HepG2 (cell line): ENCODE measurements around the gene COL27A1. TPM values are rescaled to one million over a fixed set of nuclear protein-coding genes. Genes with fewer than 3 reads are reported as not detected.

Source experiments
- ASH2L ChIP-seq: fragments of 300-600, 200-600 bp; sonication (generic); IDR thresholded peaks from 2 replicates; pipeline ENCODE4 v1.7.0; 2017; ENCODE audit warnings: low read depth, mild to moderate bottlenecking, moderate library complexity, mixed read lengths, low read length; ENCODE audit not compliant: insufficient read length
- ATM ChIP-seq: fragments of 450-650 bp; IDR thresholded peaks from 2 replicates; pipeline ENCODE4 v1.7.1; 2017; ENCODE audit warnings: mild to moderate bottlenecking, borderline replicate concordance
- CCDC6 ChIP-seq: sonication (generic); formaldehyde crosslinking; IDR thresholded peaks from 2 replicates; pipeline ENCODE4 v1.8.1; 2022; ENCODE audit warnings: mild to moderate bottlenecking, missing genetic modification reagents, moderate library complexity
- DMAP1 ChIP-seq: IDR thresholded peaks from 2 replicates; pipeline ENCODE4 v1.6.1; 2016
- HMG20A ChIP-seq: IDR thresholded peaks from 2 replicates; pipeline ENCODE4 v1.6.1; 2016; ENCODE audit warnings: borderline replicate concordance
- HNRNPUL1 ChIP-seq: fragments of 200-400 bp; formaldehyde crosslinking; IDR thresholded peaks from 2 replicates; pipeline ENCODE4 v1.6.1; 2017; ENCODE audit warnings: low read depth, mild to moderate bottlenecking, low read length, moderate library complexity
- HOXA3 ChIP-seq: sonication (generic); formaldehyde crosslinking; IDR thresholded peaks from 2 replicates; pipeline ENCODE4 v1.5.0; 2020; ENCODE audit warnings: missing genetic modification reagents
- SKI ChIP-seq: fragments of 450-650 bp; IDR thresholded peaks from one replicate; pipeline ENCODE4 v1.6.1; 2018; ENCODE audit warnings: mild to moderate bottlenecking; ENCODE audit not compliant: partially characterized antibody
- SMAD1 ChIP-seq: sonication (generic); formaldehyde crosslinking; IDR thresholded peaks from 2 replicates; pipeline ENCODE4 v1.4.0; 2020; ENCODE audit warnings: missing genetic modification reagents, low read depth, mild to moderate bottlenecking, borderline replicate concordance
- SP1 ChIP-seq, 2 experiments: fragments of 450-650 bp in 1 of 2; sonication (generic) in 1 of 2; formaldehyde crosslinking in 1 of 2; IDR thresholded peaks; 2 replicates each; pipeline versions ENCODE4 v1.4.0 to v1.6.1; 2016 to 2020; ENCODE audit warnings: missing genetic modification reagents in 1 of 2
- ZNF333 ChIP-seq: sonication (generic); formaldehyde crosslinking; IDR thresholded peaks from 2 replicates; pipeline ENCODE4 v1.4.0; 2020; ENCODE audit warnings: mild to moderate bottlenecking, missing genetic modification reagents, borderline replicate concordance
- ZNF556 ChIP-seq: sonication (generic); formaldehyde crosslinking; IDR thresholded peaks from 2 replicates; pipeline ENCODE4 v1.4.0; 2020; ENCODE audit warnings: mild to moderate bottlenecking, missing genetic modification reagents, borderline replicate concordance
- ZNF768 ChIP-seq: sonication (generic); formaldehyde crosslinking; IDR thresholded peaks from 2 replicates; pipeline ENCODE4 v1.4.0; 2020; ENCODE audit warnings: missing genetic modification reagents
- ZSCAN20 ChIP-seq: sonication (generic); formaldehyde crosslinking; IDR thresholded peaks from 2 replicates; pipeline ENCODE4 v1.4.0; 2020; ENCODE audit warnings: missing genetic modification reagents, mild to moderate bottlenecking, borderline replicate concordance
- polyA plus RNA-seq, 8 experiments: library from polyadenylated mRNA; depleted of rRNA in 3 of 8; stranded (reverse) in 7 of 8; unstranded in 1 of 8; fragments of >200 nt; fragmentation: Illumina TruSeq in 4 of 8; extraction: Trizol in 4 of 8; gene quantifications; 2 replicates each; pipeline versions ENCODE4 v1.2.1 to v1.2.3, GENCODE V29; 2011 to 2016; ENCODE audit warnings: low read depth in 4 of 8, missing spikeins in 1 of 8, mixed read lengths in 1 of 8; ENCODE audit not compliant: insufficient read depth in 1 of 8
- total RNA-seq, 5 experiments: library from RNA; depleted of rRNA; stranded (reverse); fragments of >200 nt; fragmentation: Illumina TruSeq; extraction: Trizol; gene quantifications; 2 replicates each; pipeline ENCODE4 v1.2.3, GENCODE V29; 2016; ENCODE audit warnings: low read depth in 1 of 5
- TF ChIP-seq, protein P1 (sequence below): fragments of 450-650 bp; IDR thresholded peaks from 2 replicates; pipeline ENCODE4 v1.6.1; 2016
- TF ChIP-seq, protein P2 (sequence below): sonication (generic); formaldehyde crosslinking; IDR thresholded peaks from 2 replicates; pipeline ENCODE4 v1.4.0; 2020; ENCODE audit warnings: mild to moderate bottlenecking, missing genetic modification reagents, borderline replicate concordance
- TF ChIP-seq, protein P3 (sequence below): sonication (generic); formaldehyde crosslinking; IDR thresholded peaks from 2 replicates; pipeline ENCODE4 v1.4.0; 2020; ENCODE audit warnings: missing genetic modification reagents
- TF ChIP-seq, protein P4 (sequence below): sonication (generic); formaldehyde crosslinking; IDR thresholded peaks from 2 replicates; pipeline ENCODE4 v1.5.0; 2020; ENCODE audit warnings: missing genetic modification reagents
- TF ChIP-seq, protein P5 (sequence below): IDR thresholded peaks from 2 replicates; pipeline ENCODE4 v1.6.1; 2016; ENCODE audit warnings: missing compliant biosample characterization, missing genetic modification reagents, borderline replicate concordance

The COL27A1 gene
- total and polyA plus RNA-seq, 2 of the 13 experiments (the other 11 are each of a cell fraction or from before 2014, with no cell fraction given) = 71.3 to 89.1 TPM

DNA sequence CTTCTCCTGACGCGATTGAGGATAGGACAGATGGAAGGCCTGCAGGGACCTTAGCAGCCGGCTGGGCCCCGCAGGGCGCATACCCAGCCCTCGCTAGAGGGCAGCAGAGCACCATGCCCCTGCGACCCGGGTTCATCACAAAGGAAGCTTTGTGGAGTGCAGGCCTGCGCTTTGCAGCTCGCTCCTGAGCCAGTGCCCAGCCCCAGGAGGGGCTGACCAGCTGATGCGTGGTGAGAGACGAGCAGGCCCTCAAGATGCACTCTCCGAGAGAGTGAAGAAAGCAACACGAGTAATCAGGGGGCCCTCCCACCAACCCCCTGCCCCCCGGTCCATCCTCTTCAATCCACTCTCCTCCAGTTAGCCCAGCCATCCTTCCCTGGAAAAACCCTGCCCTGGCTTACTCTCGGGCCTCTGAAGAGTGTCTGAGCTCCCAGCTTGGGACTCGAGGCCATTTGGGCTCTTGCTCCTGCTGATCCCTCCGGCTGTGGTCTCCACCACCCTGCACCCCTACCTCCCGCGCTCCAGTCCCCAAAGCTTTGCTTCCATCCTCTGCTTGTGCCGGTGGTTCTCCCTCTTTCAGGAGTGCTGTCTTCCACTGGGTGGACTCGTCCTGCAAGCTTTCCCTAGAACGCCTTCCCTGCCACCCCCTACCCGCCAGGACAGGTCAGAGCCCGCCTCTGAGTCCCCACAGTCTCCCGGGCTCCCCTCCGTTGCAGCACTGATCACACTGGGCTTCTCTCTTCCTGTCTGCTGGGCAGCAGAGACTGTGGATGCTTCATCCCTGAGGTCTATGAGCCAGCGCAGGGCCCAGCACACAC lies 47.1 kb upstream of the COL27A1 start (continued):
- TF ChIP-seq, protein P1, sequence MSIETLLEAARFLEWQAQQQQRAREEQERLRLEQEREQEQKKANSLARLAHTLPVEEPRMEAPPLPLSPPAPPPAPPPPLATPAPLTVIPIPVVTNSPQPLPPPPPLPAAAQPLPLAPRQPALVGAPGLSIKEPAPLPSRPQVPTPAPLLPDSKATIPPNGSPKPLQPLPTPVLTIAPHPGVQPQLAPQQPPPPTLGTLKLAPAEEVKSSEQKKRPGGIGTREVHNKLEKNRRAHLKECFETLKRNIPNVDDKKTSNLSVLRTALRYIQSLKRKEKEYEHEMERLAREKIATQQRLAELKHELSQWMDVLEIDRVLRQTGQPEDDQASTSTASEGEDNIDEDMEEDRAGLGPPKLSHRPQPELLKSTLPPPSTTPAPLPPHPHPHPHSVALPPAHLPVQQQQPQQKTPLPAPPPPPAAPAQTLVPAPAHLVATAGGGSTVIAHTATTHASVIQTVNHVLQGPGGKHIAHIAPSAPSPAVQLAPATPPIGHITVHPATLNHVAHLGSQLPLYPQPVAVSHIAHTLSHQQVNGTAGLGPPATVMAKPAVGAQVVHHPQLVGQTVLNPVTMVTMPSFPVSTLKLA = no peak
- TF ChIP-seq ZNF333 (CRISPR knock-in tag) (no peak), ZNF556 (CRISPR knock-in tag) (no peak), DMAP1 (peak; percentile 49; the same call in 1 of the 2 replicates), ASH2L (no peak), HOXA3 (CRISPR knock-in tag) (peak; percentile 67; the same call in 1 of the 2 replicates), SKI (peak; percentile 15), SP1 (IDR thresholded peaks at IDR 0.05) (no peak), SP1 (CRISPR knock-in tag; IDR thresholded peaks at IDR 0.05) (no peak), ATM (no peak), SMAD1 (no peak), HMG20A (peak; percentile 29; the same call in 1 of the 2 replicates), CCDC6 (CRISPR knock-in tag) (peak; percentile 63; the same call in 1 of the 2 replicates), ZSCAN20 (CRISPR knock-in tag) (no peak), ZNF768 (CRISPR knock-in tag) (no peak), HNRNPUL1 (no peak)
- TF ChIP-seq, protein P2, sequence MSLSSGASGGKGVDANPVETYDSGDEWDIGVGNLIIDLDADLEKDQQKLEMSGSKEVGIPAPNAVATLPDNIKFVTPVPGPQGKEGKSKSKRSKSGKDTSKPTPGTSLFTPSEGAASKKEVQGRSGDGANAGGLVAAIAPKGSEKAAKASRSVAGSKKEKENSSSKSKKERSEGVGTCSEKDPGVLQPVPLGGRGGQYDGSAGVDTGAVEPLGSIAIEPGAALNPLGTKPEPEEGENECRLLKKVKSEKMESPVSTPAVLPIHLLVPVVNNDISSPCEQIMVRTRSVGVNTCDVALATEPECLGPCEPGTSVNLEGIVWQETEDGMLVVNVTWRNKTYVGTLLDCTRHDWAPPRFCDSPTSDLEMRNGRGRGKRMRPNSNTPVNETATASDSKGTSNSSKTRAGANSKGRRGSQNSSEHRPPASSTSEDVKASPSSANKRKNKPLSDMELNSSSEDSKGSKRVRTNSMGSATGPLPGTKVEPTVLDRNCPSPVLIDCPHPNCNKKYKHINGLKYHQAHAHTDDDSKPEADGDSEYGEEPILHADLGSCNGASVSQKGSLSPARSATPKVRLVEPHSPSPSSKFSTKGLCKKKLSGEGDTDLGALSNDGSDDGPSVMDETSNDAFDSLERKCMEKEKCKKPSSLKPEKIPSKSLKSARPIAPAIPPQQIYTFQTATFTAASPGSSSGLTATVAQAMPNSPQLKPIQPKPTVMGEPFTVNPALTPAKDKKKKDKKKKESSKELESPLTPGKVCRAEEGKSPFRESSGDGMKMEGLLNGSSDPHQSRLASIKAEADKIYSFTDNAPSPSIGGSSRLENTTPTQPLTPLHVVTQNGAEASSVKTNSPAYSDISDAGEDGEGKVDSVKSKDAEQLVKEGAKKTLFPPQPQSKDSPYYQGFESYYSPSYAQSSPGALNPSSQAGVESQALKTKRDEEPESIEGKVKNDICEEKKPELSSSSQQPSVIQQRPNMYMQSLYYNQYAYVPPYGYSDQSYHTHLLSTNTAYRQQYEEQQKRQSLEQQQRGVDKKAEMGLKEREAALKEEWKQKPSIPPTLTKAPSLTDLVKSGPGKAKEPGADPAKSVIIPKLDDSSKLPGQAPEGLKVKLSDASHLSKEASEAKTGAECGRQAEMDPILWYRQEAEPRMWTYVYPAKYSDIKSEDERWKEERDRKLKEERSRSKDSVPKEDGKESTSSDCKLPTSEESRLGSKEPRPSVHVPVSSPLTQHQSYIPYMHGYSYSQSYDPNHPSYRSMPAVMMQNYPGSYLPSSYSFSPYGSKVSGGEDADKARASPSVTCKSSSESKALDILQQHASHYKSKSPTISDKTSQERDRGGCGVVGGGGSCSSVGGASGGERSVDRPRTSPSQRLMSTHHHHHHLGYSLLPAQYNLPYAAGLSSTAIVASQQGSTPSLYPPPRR (CRISPR knock-in tag) = no peak
- TF ChIP-seq, protein P3, sequence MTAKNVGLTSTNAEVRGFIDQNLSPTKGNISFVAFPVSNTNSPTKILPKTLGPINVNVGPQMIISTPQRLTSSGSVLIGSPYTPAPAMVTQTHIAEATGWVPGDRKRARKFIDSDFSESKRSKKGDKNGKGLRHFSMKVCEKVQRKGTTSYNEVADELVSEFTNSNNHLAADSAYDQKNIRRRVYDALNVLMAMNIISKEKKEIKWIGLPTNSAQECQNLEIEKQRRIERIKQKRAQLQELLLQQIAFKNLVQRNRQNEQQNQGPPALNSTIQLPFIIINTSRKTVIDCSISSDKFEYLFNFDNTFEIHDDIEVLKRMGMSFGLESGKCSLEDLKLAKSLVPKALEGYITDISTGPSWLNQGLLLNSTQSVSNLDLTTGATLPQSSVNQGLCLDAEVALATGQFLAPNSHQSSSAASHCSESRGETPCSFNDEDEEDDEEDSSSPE (CRISPR knock-in tag) = peak; percentile 12; the same call in 1 of the 2 replicates
- TF ChIP-seq, protein P4, sequence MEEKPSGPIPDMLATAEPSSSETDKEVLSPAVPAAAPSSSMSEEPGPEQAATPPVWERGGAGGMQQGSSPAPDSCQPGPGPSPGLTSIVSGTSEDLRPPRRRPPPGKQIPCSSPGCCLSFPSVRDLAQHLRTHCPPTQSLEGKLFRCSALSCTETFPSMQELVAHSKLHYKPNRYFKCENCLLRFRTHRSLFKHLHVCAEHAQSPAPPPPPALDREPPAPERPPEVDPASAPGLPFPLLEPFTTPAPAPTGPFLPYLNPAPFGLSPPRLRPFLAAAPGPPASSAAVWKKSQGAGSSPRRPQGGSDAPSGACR (CRISPR knock-in tag) = no peak
- TF ChIP-seq, protein P5, sequence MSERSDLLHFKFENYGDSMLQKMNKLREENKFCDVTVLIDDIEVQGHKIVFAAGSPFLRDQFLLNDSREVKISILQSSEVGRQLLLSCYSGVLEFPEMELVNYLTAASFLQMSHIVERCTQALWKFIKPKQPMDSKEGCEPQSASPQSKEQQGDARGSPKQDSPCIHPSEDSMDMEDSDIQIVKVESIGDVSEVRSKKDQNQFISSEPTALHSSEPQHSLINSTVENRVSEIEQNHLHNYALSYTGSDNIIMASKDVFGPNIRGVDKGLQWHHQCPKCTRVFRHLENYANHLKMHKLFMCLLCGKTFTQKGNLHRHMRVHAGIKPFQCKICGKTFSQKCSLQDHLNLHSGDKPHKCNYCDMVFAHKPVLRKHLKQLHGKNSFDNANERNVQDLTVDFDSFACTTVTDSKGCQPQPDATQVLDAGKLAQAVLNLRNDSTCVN (CRISPR knock-in tag) = 0 out of 2 replicates have a peak, but pooled peaks have one; percentile 78
